CD14-positive monocyte (primary cell): Measurements from ENCODE around the gene AARSD1. TPM values are rescaled to one million over a fixed set of nuclear protein-coding genes. Genes with fewer than 3 reads are reported as not detected.
A peak's percentile ranks its signal among the peaks of the same experiment; 100 is the strongest.

Experiments
- DNase-seq, 3 donors: peaks; one replicate each; pipeline ENCODE4 v3.0.0-alpha.2; 2011 to 2022
- H2AFZ ChIP-seq: 2 replicates; pipeline ENCODE4 v1.6.0; 2012; ENCODE audit warnings: mild to moderate bottlenecking, low read depth, low read length, inconsistent platforms; ENCODE audit not compliant: insufficient read depth, poor library complexity, severe bottlenecking
- H3K27ac ChIP-seq, 2 donors: 1 replicate in 1 of 2; 2 replicates in 1 of 2; pipeline ENCODE4 v1.5.1; 2012 to 2013; ENCODE audit warnings: low read length in 2 of 2, control low read depth in 1 of 2, inconsistent platforms in 1 of 2, low read depth in 1 of 2, mild to moderate bottlenecking in 1 of 2
- H3K27me3 ChIP-seq, 2 donors: one replicate each; pipeline versions ENCODE4 v1.6.0 to v1.6.1; 2011 to 2013; ENCODE audit warnings: low read length in 2 of 2; ENCODE audit not compliant: control insufficient read depth in 2 of 2, insufficient read depth in 2 of 2
- H3K36me3 ChIP-seq, 2 donors: replicated peaks in 1 of 2; 1 replicate in 1 of 2; 2 replicates in 1 of 2; pipeline versions ENCODE4 v1.5.1 to v1.6.1; 2012 to 2013; ENCODE audit warnings: low read length in 2 of 2, control low read depth in 1 of 2, inconsistent platforms in 1 of 2, mild to moderate bottlenecking in 1 of 2; ENCODE audit not compliant: insufficient read depth in 2 of 2, control insufficient read depth in 1 of 2
- H3K4me1 ChIP-seq, 2 donors: 1 replicate in 1 of 2; 2 replicates in 1 of 2; pipeline versions ENCODE4 v1.5.1 to v1.6.1; 2012 to 2013; ENCODE audit warnings: low read length in 2 of 2, control low read depth in 1 of 2, inconsistent platforms in 1 of 2, mild to moderate bottlenecking in 1 of 2, moderate library complexity in 1 of 2; ENCODE audit not compliant: insufficient read depth in 2 of 2, control insufficient read depth in 1 of 2
- H3K4me2 ChIP-seq: replicated peaks from 2 replicates; pipeline ENCODE3; 2012; ENCODE audit warnings: low read length, moderate library complexity, mild to moderate bottlenecking; ENCODE audit not compliant: poor library complexity, severe bottlenecking; ENCODE audit errors: extremely low read depth
- H3K4me3 ChIP-seq, 3 experiments: fragments of 200-600 bp in 1 of 3; sonication (generic) in 1 of 3; replicated peaks in 1 of 3; 1 replicate in 2 of 3; 2 replicates in 1 of 3; pipeline ENCODE4 v1.5.1; 2011 to 2013; ENCODE audit warnings: low read length in 3 of 3, mild to moderate bottlenecking in 3 of 3, control low read depth in 2 of 3, low read depth in 2 of 3, inconsistent platforms in 1 of 3, moderate library complexity in 1 of 3
- H3K79me2 ChIP-seq: 2 replicates; pipeline ENCODE4 v1.6.0; 2012; ENCODE audit warnings: mild to moderate bottlenecking, control low read depth, inconsistent platforms, low read length, moderate library complexity; ENCODE audit not compliant: insufficient read depth
- H3K9ac ChIP-seq: 2 replicates; pipeline ENCODE4 v1.6.0; 2017; ENCODE audit warnings: low read length, mild to moderate bottlenecking; ENCODE audit not compliant: insufficient read depth, poor library complexity, severe bottlenecking
- H3K9me3 ChIP-seq, 2 donors: replicated peaks in 1 of 2; 1 replicate in 1 of 2; 2 replicates in 1 of 2; pipeline versions ENCODE4 v1.5.1 to v1.6.1; 2012 to 2013; ENCODE audit warnings: low read length in 2 of 2, control low read depth in 1 of 2; ENCODE audit not compliant: control insufficient read depth in 1 of 2, insufficient read depth in 1 of 2
- H4K20me1 ChIP-seq: 2 replicates; pipeline ENCODE4 v1.6.0; 2012; ENCODE audit warnings: mild to moderate bottlenecking, low read length, control low read depth, moderate library complexity; ENCODE audit not compliant: insufficient read depth
- H3K27ac Mint-ChIP-seq, 7 donors: one replicate each; pipeline ENCODE4 v1.8.0; 2020; ENCODE audit warnings: mild to moderate bottlenecking in 7 of 7, mixed read lengths in 7 of 7, moderate library complexity in 6 of 7, inconsistent platforms in 2 of 7
- H3K27me3 Mint-ChIP-seq, 3 donors: one replicate each; pipeline ENCODE4 v1.8.0; 2021 to 2022; ENCODE audit warnings: low read depth in 3 of 3, mild to moderate bottlenecking in 3 of 3, mixed read lengths in 3 of 3, moderate library complexity in 3 of 3, inconsistent platforms in 1 of 3
- H3K36me3 Mint-ChIP-seq, 2 donors: one replicate each; pipeline ENCODE4 v1.8.0; 2020; ENCODE audit warnings: mixed read lengths in 2 of 2, inconsistent platforms in 1 of 2, mild to moderate bottlenecking in 1 of 2
- H3K4me1 Mint-ChIP-seq: one replicate; pipeline ENCODE4 v1.8.0; 2020; ENCODE audit warnings: mild to moderate bottlenecking, mixed read lengths
- H3K4me3 Mint-ChIP-seq, 2 donors: one replicate each; pipeline ENCODE4 v1.8.0; 2020; ENCODE audit warnings: mild to moderate bottlenecking in 2 of 2, mixed read lengths in 2 of 2, moderate library complexity in 1 of 2
- H3K9me3 Mint-ChIP-seq, 7 donors: one replicate each; pipeline ENCODE4 v1.8.0; 2020 to 2022; ENCODE audit warnings: mixed read lengths in 7 of 7, mild to moderate bottlenecking in 6 of 7, moderate library complexity in 6 of 7, inconsistent platforms in 2 of 7
- CTCF ChIP-seq: fragments of 200-600 bp; IDR thresholded peaks from one replicate; pipeline ENCODE4 v1.8.0; 2022; ENCODE audit warnings: antibody characterized with exemption, mild to moderate bottlenecking
- WGBS: methylation state at CpG from one replicate; pipeline ENCODE4 v1.1.5; 2013; ENCODE audit warnings: missing lambda C conversion rate; ENCODE audit not compliant: insufficient coverage; 5-methylcytosine and 5-hydroxymethylcytosine counted together
- intact Hi-C, 2 donors: fragments of 100-400 bp; cut with micrococcal nuclease; formaldehyde crosslinking; loops; one replicate each; pipeline versions ENCODE4 v1.15.0 to v1.15.1; 2023
- polyA plus RNA-seq, 3 donors: library from polyadenylated mRNA; depleted of rRNA in 1 of 3; unstranded in 2 of 3; stranded (reverse) in 1 of 3; fragments of 300-500 nt in 2 of 3; fragments of >200 nt in 1 of 3; fragmentation: Illumina TruSeq in 2 of 3; gene quantifications; 1 replicate in 2 of 3; 2 replicates in 1 of 3; pipeline ENCODE4 v1.2.3, GENCODE V29; 2012 to 2021

AARSD1 gene
- polyA plus RNA-seq, 3 donors = 14.4 to 31.8 (median 17.4) TPM

GRCh38 chr17:42971589-42971988 lies 7.3 kb upstream of the AARSD1 start:
- Mint-ChIP-seq H3K4me3 (no peak overlapping the region), H3K4me1 (peaks cover 4% of the 10 kb centered on the region), H3K9me3 (no peaks in the 10 kb centered on the region), H3K27me3 (peaks cover 0 to 5% (median 2%) of the 10 kb centered on the region in 3 donors), H3K36me3 (no peaks in the 10 kb centered on the region), H3K27ac (no peak overlapping the region)
- 96% methylated on average over 4 of the region's 5 CpGs for WGBS
- no peaks in the 10 kb centered on the region for H3K27me3 ChIP-seq
- H3K9ac ChIP-seq = no peak overlapping the region
- no peaks in the 10 kb centered on the region for H3K36me3 ChIP-seq
- TF ChIP-seq CTCF = no peak
- no peak overlapping the region for H3K27ac ChIP-seq
- H3K4me2 ChIP-seq = no peak overlapping the region
- H2AFZ ChIP-seq = no peak overlapping the region
- no peaks in the 10 kb centered on the region for H3K9me3 ChIP-seq
- H3K4me3 ChIP-seq = no peak overlapping the region
- intact Hi-C loops = no loop called here
- no peak for DNase-seq
- no peaks in the 10 kb centered on the region for H4K20me1 ChIP-seq
- H3K4me1 ChIP-seq = no peaks in the 10 kb centered on the region
- H3K79me2 ChIP-seq = no peaks in the 10 kb centered on the region

- H3K36me3 Mint-ChIP-seq = no peaks in the 10 kb centered on the region
- intact Hi-C loops = no loop called here
- peak overlapping the region in 1 of 7 donors; percentile 25 for H3K27ac Mint-ChIP-seq
- Histone ChIP-seq H3K36me3 (no peaks in the 10 kb centered on the region), H2AFZ (no peak overlapping the region), H3K9me3 (no peaks in the 10 kb centered on the region), H3K4me3 (no peak overlapping the region), H3K4me1 (peaks cover 0 to 2% of the 10 kb centered on the region in 2 donors), H4K20me1 (no peaks in the 10 kb centered on the region), H3K27me3 (no peaks in the 10 kb centered on the region), H3K27ac (no peak overlapping the region), H3K9ac (no peak overlapping the region), H3K4me2 (no peak overlapping the region), H3K79me2 (peaks cover under 1% of the 10 kb centered on the region)
- peaks cover 8% of the 10 kb centered on the region for H3K4me1 Mint-ChIP-seq
- no peak overlapping the region for H3K4me3 Mint-ChIP-seq
- 86% methylated on average over 2 of the region's 5 CpGs for WGBS
- peaks cover 0 to 2% (median 0%) of the 10 kb centered on the region in 3 donors for H3K27me3 Mint-ChIP-seq
- TF ChIP-seq CTCF = no peak
- no peak for DNase-seq
- peaks cover 0 to 2% (median 0%) of the 10 kb centered on the region in 7 donors for H3K9me3 Mint-ChIP-seq
Observed at GRCh38 chr17:42969001-42969581, 4.8 kb upstream of the AARSD1 start.
